D721Med (cell line): ENCODE measurements around the gene CARS1.

Source experiments
- DNase-seq: peaks from one replicate; pipeline ENCODE4 v3.0.0; 2011; ENCODE audit warnings: low spot score; ENCODE audit not compliant: insufficient read length
- FAIRE-seq: peaks from 2 replicates; lab custom pipeline; 2011; peaks lifted over from hg19 to GRCh38; lab: Jason Lieb, UNC
- TF ChIP-seq, protein P1 (sequence below): IDR thresholded peaks from 2 replicates; pipeline ENCODE4 v1.5.1; 2012; ENCODE audit warnings: mild to moderate bottlenecking, control low read depth; ENCODE audit not compliant: insufficient read depth; ENCODE audit errors: missing control alignments

The CARS1 gene

DNA sequence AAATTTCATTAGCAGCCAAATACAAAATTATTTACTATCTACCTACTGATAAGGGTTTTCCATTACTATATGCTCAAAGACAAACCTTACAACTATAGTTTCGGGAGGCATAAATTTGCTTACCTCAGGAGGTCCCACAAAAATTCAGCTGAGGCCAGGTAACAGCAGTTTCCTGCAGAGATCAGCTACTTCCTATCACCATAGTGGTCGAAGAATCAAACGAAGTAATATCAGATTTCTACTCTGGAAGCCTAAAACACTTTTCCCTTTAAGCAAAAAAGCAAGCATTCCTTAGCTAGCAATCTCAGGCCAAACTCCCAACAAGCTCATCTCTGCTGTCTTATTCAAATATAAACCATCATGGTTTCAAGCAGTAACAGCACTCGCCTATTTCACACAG, 68.2 kb downstream of the CARS1 start:
- TF ChIP-seq, protein P1, sequence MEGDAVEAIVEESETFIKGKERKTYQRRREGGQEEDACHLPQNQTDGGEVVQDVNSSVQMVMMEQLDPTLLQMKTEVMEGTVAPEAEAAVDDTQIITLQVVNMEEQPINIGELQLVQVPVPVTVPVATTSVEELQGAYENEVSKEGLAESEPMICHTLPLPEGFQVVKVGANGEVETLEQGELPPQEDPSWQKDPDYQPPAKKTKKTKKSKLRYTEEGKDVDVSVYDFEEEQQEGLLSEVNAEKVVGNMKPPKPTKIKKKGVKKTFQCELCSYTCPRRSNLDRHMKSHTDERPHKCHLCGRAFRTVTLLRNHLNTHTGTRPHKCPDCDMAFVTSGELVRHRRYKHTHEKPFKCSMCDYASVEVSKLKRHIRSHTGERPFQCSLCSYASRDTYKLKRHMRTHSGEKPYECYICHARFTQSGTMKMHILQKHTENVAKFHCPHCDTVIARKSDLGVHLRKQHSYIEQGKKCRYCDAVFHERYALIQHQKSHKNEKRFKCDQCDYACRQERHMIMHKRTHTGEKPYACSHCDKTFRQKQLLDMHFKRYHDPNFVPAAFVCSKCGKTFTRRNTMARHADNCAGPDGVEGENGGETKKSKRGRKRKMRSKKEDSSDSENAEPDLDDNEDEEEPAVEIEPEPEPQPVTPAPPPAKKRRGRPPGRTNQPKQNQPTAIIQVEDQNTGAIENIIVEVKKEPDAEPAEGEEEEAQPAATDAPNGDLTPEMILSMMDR: no peak

DNA sequence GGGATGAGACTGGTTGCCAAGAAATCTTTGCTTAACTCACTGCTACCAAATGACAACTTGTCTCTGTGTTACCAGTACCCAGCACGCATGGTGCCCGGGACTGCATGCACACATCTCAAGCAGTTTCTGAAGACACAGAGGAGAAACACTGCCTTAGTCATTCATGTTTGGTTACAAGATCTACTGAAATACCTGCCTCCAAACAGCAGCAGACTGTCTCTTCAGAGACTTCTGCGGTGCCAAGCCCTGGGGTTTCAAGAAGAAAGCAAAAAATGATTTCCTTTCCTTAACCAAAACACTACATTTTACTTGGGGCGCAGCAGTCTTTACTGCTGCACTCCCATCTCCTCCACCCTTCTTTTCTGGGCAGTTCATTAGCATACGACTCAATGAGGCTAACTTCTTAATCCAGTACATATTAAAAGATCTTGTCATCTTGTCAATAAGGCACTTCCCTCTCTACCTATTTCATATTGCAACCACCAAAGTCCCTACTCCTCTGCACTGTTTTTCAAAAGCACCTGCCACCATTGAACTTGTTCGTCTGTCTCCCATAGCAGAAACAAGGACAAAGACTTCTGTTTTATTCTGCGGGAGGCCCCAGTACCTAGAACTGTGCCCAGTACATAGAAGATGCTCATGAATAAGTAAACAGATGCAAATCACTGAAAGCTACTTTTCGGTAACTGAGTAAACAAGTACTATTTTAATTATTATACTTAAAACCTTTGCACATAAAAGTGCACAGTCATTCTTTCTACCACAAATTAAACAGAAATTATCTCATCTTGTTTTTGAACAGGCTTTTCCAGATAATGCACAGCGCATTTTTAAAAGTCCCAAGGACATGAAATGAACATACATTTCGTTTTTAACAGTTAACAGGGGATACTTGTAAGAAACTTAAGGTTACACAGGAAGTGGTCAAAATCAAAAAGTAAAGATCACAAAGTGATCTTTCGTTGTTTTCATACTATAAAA, 69.1 kb downstream of the CARS1 start:
- FAIRE-seq (no peak), DNase-seq (no peak)
- TF ChIP-seq, protein P1: no peak

More for the DNA sequence above, 68.2 kb downstream of the CARS1 start:
- no peak for FAIRE-seq
- no peak for DNase-seq

DNA sequence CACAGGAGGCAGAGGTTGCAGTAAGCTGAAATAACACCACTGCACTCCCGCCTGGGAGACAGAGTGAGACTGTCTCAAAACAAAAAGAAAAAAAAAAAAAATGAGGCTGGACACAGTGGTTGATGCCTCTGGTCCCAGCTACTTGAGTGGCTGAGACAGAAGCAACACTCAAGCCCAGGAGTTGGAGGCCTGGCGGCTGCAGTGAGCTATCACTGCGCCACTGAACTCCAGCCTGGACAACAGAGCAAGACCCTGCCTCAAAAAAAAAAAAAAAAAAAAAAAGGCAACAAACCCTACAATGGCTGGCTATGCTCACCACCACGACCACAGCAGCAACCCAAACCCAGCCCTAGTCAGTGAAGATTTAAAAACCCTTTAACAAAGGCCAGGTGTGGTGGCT, 73.3 kb downstream of the CARS1 start:
- FAIRE-seq (no peak), DNase-seq (no peak)
- TF ChIP-seq, protein P1: no peak

DNA sequence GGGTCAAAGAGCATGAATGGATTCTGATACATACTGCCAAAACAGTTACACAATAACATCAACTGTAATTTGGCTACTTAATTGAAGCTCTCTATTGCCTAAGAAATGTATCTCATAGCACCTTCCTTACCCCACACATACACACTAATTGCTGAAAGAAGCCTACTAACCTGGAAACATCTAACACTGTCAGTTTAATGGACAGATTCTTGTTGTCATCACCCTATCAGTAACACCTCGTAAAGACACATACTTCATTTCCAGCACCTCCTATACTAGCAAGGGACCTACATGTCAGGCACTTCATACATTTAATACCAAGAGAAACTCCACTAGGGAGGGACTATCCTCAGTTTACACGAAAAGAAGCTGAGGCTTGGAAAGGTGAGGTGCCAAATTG, 75.0 kb downstream of the CARS1 start:
- DNase-seq (no peak), FAIRE-seq (no peak)
- TF ChIP-seq, protein P1: no peak

DNA sequence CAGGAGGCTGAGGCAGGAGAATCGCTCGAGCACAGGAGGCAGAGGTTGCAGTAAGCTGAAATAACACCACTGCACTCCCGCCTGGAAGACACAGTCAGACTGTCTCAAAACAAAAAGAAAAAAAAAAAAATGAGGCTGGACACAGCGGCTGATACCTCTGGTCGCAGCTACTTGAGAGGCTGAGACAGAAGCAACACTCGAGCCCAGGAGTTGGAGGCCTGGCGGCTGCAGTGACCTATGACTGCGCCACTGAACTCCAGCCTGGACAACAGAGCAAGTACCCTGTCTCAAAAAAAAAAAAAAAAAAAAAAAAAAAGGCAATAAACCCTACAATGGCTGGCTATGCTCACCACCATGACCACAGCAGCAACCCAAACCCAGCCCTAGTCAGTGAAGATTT, 76.1 kb downstream of the CARS1 start:
- TF ChIP-seq, protein P1: no peak
- DNase-seq (no peak), FAIRE-seq (no peak)

DNA sequence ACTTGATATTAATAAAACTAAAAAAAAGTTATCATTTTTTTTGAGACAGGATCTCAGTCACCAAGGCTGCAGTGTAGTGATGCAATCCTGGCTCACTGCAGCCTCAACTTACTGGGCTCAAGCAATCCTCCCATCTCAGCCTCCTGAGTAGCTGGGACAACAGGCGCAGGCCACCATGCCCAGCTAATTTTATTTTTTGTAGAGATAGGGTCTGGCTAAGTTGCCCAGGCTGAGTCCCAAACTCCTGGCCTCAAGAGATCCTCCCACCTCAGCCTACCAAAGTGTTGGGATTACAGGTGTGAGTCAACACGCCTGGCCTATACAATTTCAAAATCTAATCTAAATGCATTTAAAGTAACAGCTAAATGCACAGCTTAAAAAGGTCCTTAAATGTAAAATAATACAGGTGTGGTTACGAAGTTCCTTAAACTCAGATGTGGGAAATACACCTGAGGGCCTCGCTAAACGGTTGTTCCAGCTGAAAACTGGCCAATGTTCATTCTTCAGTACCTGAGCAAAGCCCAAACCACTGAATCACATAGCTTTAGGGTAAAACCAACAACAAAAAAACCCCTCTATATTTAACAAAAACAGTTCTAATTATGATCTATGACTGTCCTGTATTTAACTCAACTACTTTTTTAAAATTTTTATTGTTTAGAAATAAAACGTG, 76.9 kb downstream of the CARS1 start:
- no peak for FAIRE-seq
- TF ChIP-seq, protein P1: no peak
- DNase-seq: no peak

DNA sequence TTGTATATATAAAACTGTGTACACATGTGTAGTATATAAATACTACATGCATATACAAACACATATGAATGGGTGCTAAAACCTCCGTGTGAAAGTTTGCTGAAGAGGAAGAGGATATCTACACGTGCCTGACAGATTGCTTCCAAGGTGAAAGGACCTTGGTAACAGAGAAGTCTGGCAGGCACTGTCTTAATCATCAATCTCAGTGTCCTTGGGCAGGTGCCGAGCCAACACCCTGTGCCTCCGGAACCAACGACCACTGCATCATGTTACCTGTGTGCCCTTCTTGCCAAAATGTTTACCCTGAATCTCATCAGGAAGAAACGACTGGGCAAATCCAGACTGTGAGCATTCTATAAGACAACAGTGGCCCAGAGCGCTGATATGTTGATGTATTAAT, 80.1 kb downstream of the CARS1 start:
- FAIRE-seq: no peak
- no peak for DNase-seq
- TF ChIP-seq, protein P1: no peak
